Fibroblast of lung (primary cell): Measurements from ENCODE around the gene CERS4.

Experiments
- EZH2 ChIP-seq: IDR thresholded peaks from 2 replicates; pipeline ENCODE4 v1.5.1; 2012; ENCODE audit warnings: low read length, control low read depth, mild to moderate bottlenecking; ENCODE audit errors: missing control alignments
- TF ChIP-seq, protein P1 (sequence below), 2 donors: IDR thresholded peaks in 1 of 2; conservative IDR thresholded peaks in 1 of 2; 1 replicate in 1 of 2; 2 replicates in 1 of 2; pipeline ENCODE4 v1.5.1; 2011 to 2012; ENCODE audit warnings: low read length in 2 of 2, control low read depth in 1 of 2, inconsistent platforms in 1 of 2, low read depth in 1 of 2, mild to moderate bottlenecking in 1 of 2

DNA sequence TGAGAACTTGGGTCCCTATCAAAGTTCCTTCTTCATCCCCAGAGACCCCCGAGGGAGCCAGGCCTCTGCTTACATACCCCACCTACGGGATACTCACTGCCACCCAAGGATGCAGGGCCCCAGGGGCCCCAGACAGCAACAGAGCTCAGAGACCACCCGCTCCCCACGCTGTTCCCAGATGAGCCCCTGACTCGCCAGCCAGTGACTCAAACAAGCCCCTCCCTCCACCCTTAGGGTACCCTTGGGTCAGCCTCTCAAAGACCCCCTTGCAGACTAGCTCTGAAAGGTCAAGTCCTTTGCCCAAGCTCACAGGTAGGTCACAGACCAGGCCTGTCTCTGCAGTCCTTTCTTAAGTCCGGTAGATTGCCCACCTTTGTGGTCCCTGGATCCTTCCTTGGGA lies 53.3 kb downstream of the CERS4 start:
- TF ChIP-seq EZH2, result no peak
- TF ChIP-seq, protein P1, sequence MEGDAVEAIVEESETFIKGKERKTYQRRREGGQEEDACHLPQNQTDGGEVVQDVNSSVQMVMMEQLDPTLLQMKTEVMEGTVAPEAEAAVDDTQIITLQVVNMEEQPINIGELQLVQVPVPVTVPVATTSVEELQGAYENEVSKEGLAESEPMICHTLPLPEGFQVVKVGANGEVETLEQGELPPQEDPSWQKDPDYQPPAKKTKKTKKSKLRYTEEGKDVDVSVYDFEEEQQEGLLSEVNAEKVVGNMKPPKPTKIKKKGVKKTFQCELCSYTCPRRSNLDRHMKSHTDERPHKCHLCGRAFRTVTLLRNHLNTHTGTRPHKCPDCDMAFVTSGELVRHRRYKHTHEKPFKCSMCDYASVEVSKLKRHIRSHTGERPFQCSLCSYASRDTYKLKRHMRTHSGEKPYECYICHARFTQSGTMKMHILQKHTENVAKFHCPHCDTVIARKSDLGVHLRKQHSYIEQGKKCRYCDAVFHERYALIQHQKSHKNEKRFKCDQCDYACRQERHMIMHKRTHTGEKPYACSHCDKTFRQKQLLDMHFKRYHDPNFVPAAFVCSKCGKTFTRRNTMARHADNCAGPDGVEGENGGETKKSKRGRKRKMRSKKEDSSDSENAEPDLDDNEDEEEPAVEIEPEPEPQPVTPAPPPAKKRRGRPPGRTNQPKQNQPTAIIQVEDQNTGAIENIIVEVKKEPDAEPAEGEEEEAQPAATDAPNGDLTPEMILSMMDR (conservative IDR thresholded peaks at IDR 0.05 in 1 of 2, IDR thresholded peaks at IDR 0.05 in 1 of 2; ENCODE audit: low read depth in 1 of 2, low read length in 2 of 2), result no peak
